Stimulated activated CD4-positive, alpha-beta T cell treated with anti-CD3 and anti-CD28 coated beads, Interleukin-1b, Interleukin-23, amount 100 ng/mL, for 4 hours (primary cell): Measurements from ENCODE around the gene GDF7.

Source experiments
- DNase-seq, 2 donors: peaks; one replicate each; pipeline ENCODE4 v3.0.0-alpha.2; 2020; ENCODE audit warnings: low read depth in 2 of 2

The GDF7 gene

DNA sequence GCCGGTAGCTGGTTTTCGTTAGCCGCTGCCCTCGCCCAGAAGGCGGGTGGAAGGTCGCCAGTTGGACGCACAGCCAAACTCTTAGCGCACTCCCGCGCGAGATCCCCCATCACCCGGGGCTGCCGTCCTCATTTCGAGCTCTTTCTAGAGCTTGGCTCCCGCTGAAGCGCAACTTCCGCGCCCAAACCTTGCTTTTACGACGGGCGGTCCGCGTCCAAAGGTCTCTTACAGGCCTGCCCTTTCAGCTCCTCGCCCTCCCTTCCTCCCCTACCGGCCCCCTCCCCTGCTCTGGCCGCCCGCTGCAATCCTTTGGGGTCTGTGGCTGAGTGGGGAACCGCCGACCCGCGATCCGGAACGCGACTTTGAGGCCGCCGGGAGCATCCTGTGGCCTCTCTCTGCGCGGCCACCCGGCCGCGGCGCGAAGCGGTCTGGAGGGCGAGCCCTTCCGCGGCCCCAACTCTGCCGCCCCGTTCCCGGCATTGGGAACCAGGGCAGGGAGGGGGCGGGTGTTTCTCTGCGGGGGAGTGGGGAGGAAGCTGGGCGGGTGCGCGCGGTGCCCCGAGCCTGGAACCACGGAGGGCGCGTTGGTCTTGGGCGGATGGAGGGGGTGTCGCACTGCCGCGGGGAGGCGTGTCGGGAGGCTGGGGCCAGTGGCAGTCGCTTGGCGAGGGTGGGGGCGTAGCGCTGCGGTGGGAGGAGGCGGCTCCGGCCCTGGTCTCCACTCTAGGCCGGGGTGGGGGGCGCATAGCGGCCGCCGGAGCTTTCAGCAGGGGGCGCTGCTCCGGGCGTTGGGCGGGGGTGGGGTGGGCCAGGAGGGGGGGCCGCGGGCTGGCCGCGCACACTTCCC lies at the start of gene GDF7:
Gene GDF7, plus strand, starts transcription at position 841 of the 847 bp plus-strand sequence. CDS start 96 bp downstream, outside the sequence.
- no peak for DNase-seq

- no peak for DNase-seq
Observed at GRCh38 chr2:20617892-20618467, 49.0 kb upstream of the GDF7 start.

DNA sequence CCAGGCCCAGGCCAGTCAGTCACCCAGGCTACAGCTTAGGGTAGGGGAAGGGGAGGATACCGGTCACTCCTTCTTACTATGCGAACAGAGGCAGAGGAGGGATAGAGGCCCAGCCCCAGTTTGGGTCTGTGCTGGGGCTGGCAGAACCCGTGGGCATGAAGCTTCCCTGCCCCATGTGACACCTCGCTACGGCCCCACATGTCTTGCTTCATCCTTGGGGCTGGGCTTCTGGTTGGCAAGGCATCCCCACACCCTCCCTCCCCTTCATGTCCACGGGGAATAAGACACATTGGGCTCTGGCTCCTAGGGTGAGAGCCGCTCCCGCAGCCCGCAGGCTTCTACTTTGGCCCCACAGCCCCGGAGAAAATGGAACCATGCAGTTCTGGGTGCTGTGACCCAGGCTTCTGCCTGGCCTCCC lies 48.5 kb upstream of the GDF7 start:
- DNase-seq = no peak

DNA sequence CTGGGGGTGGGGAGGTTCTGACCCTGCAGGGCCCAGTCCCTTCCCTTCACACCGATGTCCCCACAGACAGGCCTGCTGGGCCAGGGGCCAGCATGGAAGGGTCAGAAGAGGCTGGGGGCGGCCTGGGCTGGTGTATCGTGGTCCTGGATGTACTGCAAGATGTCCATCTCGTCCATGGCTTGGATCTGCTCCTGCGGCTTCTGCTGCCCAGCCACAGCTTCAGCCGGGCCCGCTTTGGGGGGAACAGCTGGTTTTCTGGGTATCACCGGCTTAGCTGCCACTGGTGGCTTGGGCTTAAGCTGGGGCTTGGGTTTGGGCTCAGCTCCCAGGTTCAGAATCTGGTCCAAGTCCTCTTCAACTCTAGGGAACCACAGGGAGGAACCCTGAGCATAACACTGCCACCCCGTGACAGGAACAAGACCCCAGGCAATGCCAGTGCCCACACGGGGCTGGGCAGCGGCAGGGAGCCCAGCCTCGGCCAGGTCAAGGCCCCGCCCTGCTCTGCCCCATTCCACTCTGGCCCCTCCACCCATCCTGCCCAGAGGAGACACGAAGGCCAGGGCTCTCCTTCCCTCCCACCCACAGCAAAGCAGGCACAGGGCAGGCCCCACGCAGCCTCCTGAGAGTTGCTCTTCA lies 47.9 kb upstream of the GDF7 start:
- no peak for DNase-seq

DNA sequence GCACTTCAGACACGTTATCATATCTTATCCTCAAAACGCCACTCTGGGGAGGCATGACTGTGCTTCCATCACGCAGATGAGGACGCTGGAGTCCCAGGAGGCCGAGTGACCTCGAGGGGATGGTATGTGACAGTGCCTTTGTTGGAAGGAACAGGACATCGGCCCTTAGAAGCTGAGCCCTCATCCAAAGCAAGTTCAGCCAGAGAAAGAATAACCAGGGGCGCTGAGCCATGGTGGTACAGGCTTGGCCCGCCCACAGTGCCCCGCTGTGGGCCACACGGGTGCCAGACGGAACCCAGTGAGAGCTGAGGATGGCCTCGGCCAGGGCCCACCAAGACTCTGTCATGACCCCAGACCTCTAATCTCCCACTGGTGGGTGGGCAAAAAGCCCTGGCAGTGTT lies 47.3 kb upstream of the GDF7 start:
- no peak for DNase-seq

DNA sequence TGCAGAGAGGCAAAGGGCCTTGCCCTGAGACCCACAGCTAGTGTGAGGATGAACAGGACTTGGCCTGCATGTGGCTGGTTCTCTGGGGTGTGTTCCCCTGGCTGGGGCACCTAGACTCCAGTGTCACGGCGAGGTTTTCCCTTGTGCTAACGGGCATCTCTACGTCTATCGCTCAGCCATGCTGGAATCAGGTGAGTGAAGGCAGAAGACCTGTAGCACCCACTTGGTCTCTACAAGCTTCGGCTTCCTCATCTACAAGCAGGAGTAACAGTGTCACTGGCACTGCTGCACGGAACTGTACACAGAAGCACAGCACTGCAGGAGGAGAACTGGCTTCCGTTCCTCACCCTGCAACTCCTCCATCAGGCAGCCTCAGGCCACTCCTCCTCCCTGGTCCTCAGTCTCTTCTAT lies 46.7 kb upstream of the GDF7 start:
- no peak for DNase-seq

DNA sequence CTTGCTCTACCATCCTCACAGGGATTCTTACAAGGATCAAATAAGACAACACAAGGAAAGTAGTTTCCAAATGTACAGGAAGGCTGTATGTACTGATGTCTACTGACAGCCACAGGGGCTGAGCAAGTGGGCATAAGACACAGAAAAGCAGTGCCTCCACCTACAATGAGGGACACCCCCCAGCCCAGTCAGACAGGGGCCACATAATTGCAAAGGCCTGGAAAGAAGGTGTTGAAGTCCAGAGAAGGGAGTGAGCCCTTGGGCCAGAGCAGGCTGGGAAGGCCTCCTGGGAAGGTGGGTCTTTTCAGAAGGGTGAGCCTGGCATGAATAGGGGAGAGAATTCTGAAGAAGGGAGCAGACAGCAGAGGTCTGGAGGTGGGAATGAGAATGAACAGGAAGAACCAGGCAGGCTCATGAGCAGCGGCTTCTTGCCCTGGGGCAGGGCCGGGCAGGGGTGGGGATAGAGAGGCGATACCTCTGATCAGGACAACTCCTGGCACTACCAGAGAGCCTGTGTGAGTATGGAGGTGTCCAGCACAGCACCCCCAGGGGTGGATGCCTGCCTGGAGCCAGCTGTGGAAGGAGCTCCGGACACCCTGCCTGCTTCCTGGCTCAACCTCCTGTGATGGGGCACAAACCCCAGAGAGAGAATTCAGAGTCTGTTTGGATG lies 46.1 kb upstream of the GDF7 start:
- DNase-seq = no peak

DNA sequence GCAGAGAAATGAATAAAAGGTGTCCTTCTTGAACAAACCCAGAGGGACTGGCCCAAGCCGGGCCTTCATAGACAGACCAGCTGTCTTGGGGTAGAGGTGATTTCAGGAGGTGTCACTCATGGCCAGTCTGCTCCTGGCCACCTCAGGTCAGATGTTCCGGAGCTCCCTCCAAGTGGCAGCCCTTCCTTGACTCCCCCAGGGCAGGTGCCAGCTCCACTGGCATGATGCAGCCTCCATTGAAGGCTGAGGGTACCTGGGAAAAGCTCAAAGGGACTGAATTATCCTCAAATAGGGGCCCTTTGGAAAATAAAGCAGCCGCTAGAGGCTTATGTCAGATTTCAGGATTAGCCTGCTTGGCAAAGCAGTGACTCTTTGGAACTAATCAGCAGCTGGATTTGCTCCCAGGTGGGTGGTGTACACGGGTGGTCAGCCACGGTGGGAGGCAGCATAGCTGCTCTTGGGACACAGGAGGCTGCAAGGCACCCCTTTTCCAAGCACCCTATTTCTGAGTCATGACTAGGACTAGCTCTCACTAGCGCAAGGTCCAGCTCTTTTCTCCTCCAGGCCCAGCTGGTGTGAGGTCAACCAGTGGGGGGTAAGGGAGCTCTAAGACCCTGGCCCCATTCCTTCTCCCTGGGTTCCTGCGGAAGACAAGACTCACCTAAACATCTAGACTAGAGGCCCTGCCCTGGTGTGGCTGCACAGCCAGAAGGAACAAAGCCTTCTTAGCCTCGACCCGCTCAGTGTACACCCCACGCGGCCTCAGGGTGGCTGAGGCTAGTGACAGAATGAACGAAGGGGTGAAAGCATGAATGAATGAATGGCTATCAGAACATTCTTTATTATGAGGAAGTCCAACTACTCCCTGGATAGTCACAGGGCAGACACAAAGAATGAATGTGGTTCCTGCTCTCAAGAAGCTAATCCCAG lies 45.3 kb upstream of the GDF7 start:
- DNase-seq = no peak

GRCh38 chr2:20622296-20622686 lies 44.7 kb upstream of the GDF7 start:
- no peak for DNase-seq

DNA sequence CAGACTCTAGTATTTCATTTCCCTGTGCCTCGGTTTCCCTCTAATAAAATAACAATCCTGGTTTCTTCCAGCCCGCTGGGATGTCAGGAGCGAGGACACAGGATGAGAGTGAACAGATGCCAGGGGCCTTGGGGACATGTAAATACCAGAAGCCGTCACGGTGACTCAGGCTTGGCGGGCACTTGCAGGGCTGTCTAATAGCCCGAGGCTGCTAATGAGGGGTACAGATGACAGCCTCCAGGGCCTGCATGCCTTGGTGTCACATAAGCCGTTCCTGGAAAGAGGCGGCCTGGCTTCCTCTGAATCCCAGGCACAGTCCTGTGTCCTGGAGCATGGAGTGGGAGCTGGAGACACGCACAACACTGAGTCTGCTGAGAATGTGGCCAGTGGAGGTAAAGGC lies 44.2 kb upstream of the GDF7 start:
- DNase-seq = no peak

- DNase-seq = no peak
Observed at GRCh38 chr2:20623241-20623640, 43.7 kb upstream of the GDF7 start.

GRCh38 chr2:20623741-20624155 lies 43.2 kb upstream of the GDF7 start:
- DNase-seq = no peak

DNA sequence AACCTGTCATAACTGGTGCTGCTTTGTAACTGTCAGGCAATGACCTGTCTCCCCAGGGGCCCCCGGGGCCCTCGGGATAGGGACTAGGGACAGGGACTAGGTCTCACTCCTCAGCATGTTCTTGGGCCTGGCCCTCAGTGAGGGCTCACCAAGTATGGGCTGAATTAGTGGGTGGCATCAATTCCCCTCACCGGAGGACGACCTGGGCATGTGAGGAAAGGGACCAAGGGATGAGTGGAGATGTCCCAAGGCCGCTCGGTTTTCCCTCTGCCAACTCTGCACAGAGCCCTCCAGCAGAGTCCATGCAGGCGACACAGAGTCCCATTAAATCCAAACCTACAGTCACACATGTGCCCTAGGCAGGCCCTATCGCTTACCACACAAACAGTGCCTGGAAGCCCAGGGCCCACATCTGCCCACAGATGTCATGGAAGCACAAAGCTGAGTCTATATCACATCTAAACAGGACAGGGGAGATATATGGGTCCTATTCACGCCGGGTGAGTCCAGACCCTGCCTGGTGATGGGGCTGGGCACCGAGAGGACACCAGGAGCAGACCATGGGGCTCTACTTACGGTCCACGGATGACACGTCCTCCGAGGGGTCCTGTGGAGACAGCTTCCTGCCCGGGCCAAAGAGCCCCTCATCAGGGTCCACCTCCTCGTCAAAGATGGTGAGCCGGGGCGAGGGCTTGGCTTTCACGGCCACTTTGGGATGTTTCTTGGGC lies 42.6 kb upstream of the GDF7 start:
- no peak for DNase-seq

- no peak for DNase-seq
Observed at GRCh38 chr2:20624884-20625485, 42.0 kb upstream of the GDF7 start.

DNA sequence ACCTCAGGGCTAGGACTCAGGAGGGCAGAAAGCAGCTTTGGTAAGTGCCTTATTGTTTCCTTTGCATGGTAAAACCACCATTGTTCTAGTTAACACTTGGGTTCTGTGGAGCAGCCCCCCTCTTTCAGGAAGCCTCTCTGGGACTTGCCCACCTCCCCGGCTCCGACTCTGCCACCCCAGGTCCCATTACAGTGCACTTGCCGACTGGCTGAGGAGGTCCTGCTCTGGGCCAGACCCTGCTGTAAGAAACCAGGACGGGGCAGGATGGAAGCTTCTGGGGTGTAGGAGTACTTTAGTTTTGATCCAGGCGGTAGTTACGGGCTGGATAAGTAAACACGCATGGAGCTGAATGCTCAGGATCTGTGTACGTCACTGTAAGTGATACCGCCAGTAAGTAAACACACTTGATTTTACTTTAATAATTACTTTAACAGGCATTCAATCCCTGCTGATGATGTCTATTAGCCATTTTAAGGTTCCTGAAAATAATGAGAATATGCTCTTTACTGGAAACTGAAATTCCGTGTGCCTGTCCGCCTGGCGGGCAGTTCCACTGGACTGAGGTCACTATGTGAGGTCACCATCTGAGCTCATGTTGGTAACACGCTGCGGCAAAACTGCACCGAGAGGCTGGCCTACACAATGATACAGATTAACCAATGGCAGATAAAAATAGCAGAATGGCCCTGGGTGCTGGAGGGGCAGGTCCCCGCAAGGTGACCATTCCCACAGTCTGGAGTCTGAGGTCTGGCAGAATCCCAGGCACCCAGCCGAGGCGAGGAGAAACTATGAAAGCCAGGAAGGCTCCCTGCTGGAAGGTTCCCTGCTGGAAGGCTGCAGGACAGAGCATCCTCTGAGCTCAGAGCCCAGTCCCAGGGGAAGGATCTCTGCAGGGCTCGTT lies 41.2 kb upstream of the GDF7 start:
- DNase-seq = no peak

- no peak for DNase-seq
Observed at GRCh38 chr2:20626392-20626697, 40.6 kb upstream of the GDF7 start.

DNA sequence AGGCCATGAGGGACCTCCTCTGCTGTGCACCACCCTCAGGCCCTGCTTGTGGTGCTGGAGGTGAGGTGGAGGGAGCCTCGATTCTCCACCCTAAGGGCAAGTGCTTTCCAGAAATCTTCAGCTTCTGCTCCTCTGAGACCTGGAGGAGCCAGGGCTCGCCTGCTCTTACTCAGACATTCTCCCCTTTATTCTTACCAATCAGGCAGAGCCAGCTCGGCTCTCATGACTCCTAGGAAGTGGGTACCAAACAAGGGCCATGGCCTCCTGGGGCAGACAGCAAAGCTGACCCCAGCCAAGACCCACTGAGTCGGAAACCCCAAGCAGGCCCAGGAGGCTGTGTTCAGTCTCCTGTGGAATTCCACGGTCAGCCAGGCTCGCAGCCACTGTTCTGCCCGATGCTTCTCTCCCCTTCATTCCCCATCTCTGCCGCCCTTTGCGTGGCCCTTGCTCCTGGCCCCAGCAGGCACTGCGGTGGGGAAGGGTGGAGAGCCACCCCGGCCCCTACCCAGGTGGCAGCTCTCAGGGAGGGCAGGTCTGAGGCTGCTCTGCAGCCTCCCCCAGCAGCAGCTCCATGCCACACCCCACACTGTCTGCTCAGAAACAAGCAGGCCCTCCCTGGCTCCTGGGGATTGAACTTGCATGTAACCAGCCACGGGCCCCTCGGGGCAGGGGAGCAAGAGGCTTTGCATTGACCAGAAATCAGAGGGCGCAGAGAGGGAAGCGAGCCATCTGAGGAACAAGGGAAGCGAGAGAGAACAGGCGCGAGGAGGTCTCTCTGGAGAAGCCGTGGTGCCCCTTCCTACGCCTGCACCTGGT lies 40.0 kb upstream of the GDF7 start:
- no peak for DNase-seq

DNA sequence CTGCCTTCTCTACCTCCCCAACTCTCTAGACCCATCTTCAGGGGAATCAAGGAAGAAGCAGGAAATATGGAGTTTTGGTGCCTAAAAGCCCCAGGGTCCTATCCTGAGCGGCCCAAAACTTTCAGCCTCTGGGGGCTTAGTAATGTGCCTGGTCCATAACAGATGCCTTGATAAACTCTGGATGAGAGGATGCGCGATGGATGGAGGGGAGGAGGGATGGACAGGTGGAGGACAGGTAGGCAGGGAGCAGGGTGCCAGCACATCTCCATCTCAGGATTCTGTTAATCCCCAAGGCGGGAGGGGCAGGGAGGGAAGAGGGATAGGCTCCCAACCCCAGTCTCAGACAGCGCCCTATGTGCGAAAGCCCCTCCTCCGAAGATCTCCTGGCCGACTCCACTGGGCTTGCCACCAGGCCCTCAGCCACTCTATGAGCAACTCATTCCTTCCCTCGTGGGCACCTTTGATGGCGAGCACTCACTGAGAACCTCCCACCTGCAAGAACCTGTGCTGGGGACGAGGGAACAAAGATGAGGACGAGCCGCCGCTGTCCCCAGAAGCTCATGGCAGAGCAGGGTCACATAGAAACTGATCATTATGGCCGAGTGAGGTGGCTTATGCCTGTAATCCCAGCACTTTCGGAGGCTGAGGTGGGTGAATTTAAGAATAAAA lies 39.1 kb upstream of the GDF7 start:
- DNase-seq = no peak
